Calu3 (cell line): ENCODE measurements around the gene RGS9. TPM values are rescaled to one million over a fixed set of nuclear protein-coding genes. Genes with fewer than 3 reads are reported as not detected.

Source experiments
- BruUV-seq: library from RNA; stranded (reverse); fragments of 400-500 nt; replicated peaks from 2 replicates; lab custom pipeline; 2021; lab: Mats Ljungman, UMichigan
- CTCF ChIA-PET: fragments of 300-600 bp; sonication (Branson Sonifier 250); formaldehyde crosslinking; loops from one replicate; lab custom pipeline; 2022; ENCODE audit warnings: antibody characterized with exemption; lab: Charles Lee
- DNase-seq: peaks from one replicate; pipeline ENCODE4 v3.0.0; 2022
- H3K27ac Mint-ChIP-seq: one replicate; pipeline ENCODE4 v1.8.0; 2022; ENCODE audit warnings: mixed read lengths; ENCODE audit not compliant: unreplicated experiment
- H3K27me3 Mint-ChIP-seq: one replicate; pipeline ENCODE4 v1.8.0; 2022; ENCODE audit warnings: mixed read lengths; ENCODE audit not compliant: unreplicated experiment
- H3K36me3 Mint-ChIP-seq: one replicate; pipeline ENCODE4 v1.8.0; 2022; ENCODE audit warnings: mild to moderate bottlenecking, moderate library complexity, mixed read lengths; ENCODE audit not compliant: insufficient read depth, unreplicated experiment
- H3K4me1 Mint-ChIP-seq: one replicate; pipeline ENCODE4 v1.8.0; 2022; ENCODE audit warnings: mild to moderate bottlenecking, low read depth, mixed read lengths; ENCODE audit not compliant: unreplicated experiment
- H3K4me3 Mint-ChIP-seq: one replicate; pipeline ENCODE4 v1.8.0; 2022; ENCODE audit warnings: mild to moderate bottlenecking, low read depth, moderate library complexity, mixed read lengths; ENCODE audit not compliant: unreplicated experiment
- H3K9me3 Mint-ChIP-seq: one replicate; pipeline ENCODE4 v1.8.0; 2022; ENCODE audit warnings: low read depth, mixed read lengths; ENCODE audit not compliant: unreplicated experiment
- CTCF ChIP-seq: fragments of 200-600 bp; IDR thresholded peaks from one replicate; pipeline ENCODE4 v1.8.0; 2022; ENCODE audit warnings: antibody characterized with exemption; ENCODE audit not compliant: unreplicated experiment
- intact Hi-C: fragments of 100-400 bp; cut with micrococcal nuclease; formaldehyde crosslinking; loops from one replicate; pipeline ENCODE4 v1.10.0; 2022; ENCODE audit not compliant: unreplicated experiment
- total RNA-seq: library from RNA; stranded (reverse); gene quantifications from 2 replicates; pipeline ENCODE4 v1.2.3, GENCODE V29; 2022

Gene RGS9
- total RNA-seq, 1 experiment from 2014 or later = 0.54 TPM

- Mint-ChIP-seq H3K36me3 (no peaks in the 10 kb centered on the region), H3K27ac (no peak overlapping the region), H3K9me3 (no peaks in the 10 kb centered on the region), H3K4me3 (no peak overlapping the region), H3K27me3 (peaks cover 58% of the 10 kb centered on the region), H3K4me1 (peaks cover 10% of the 10 kb centered on the region)
- no peak for DNase-seq
- BruUV-seq = no TSS peak
- no peak for TF ChIP-seq CTCF
- CTCF ChIA-PET = no interaction called here
- intact Hi-C loops = no loop called here
Measured at GRCh38 chr17:65229621-65229995, 92.4 kb downstream of the RGS9 start.

- BruUV-seq = no TSS peak
- Mint-ChIP-seq H3K36me3 (no peaks in the 10 kb centered on the region), H3K9me3 (no peaks in the 10 kb centered on the region), H3K4me3 (no peak overlapping the region), H3K27me3 (peaks cover 60% of the 10 kb centered on the region), H3K4me1 (peaks cover 10% of the 10 kb centered on the region), H3K27ac (no peak overlapping the region)
- intact Hi-C loops = loop anchor here (2.0 to 10.0 kb wide), 2 partner anchors 759 to 935 kb away; no protein-coding TSS in a partner anchor
- no peak for DNase-seq
- CTCF ChIA-PET = no interaction called here
- no peak for TF ChIP-seq CTCF
Measured at GRCh38 chr17:65230040-65230439, 92.9 kb downstream of the RGS9 start.

GRCh38 chr17:65231086-65231485 lies 93.9 kb downstream of the RGS9 start:
- CTCF ChIA-PET = interaction anchor here (0.9 to 1.5 kb wide), 3 partner anchors 63 to 934 kb away, joined by 3 to 16 read pairs (median 3); no protein-coding TSS in a partner anchor
- H3K27me3 Mint-ChIP-seq = peaks cover 54% of the 10 kb centered on the region
- BruUV-seq = no TSS peak
- no peak overlapping the region for H3K4me3 Mint-ChIP-seq
- H3K36me3 Mint-ChIP-seq = no peaks in the 10 kb centered on the region
- H3K27ac Mint-ChIP-seq = no peak overlapping the region
- intact Hi-C loops = loop anchor here (2.0 to 10.0 kb wide), 2 partner anchors 758 to 934 kb away; no protein-coding TSS in a partner anchor
- DNase-seq = no peak
- no peak for TF ChIP-seq CTCF
- H3K4me1 Mint-ChIP-seq = peaks cover 10% of the 10 kb centered on the region
- no peaks in the 10 kb centered on the region for H3K9me3 Mint-ChIP-seq

GRCh38 chr17:65231662-65232335 lies 94.6 kb downstream of the RGS9 start:
- peak; percentile 50 for DNase-seq
- H3K4me1 Mint-ChIP-seq = peaks cover 10% of the 10 kb centered on the region
- H3K9me3 Mint-ChIP-seq = no peaks in the 10 kb centered on the region
- no peak overlapping the region for H3K27ac Mint-ChIP-seq
- H3K4me3 Mint-ChIP-seq = no peak overlapping the region
- no TSS peak for BruUV-seq
- intact Hi-C loops = loop anchor here (2.0 to 10.0 kb wide), 2 partner anchors 757 to 933 kb away; no protein-coding TSS in a partner anchor
- TF ChIP-seq CTCF = peak; percentile 26
- H3K27me3 Mint-ChIP-seq = peaks cover 48% of the 10 kb centered on the region
- no peaks in the 10 kb centered on the region for H3K36me3 Mint-ChIP-seq
- CTCF ChIA-PET = interaction anchor here (0.9 to 1.5 kb wide), 4 partner anchors 63 to 933 kb away, joined by 3 to 16 read pairs (median 3); no protein-coding TSS in a partner anchor
